Inflammatory macrophage treated with lipopolysaccharide for 4 hours (primary cell): ENCODE measurements around the gene LTA.

Experiments used
- DNase-seq: peaks from one replicate; pipeline ENCODE4 v3.0.0-alpha.2; 2020

LTA gene

DNA sequence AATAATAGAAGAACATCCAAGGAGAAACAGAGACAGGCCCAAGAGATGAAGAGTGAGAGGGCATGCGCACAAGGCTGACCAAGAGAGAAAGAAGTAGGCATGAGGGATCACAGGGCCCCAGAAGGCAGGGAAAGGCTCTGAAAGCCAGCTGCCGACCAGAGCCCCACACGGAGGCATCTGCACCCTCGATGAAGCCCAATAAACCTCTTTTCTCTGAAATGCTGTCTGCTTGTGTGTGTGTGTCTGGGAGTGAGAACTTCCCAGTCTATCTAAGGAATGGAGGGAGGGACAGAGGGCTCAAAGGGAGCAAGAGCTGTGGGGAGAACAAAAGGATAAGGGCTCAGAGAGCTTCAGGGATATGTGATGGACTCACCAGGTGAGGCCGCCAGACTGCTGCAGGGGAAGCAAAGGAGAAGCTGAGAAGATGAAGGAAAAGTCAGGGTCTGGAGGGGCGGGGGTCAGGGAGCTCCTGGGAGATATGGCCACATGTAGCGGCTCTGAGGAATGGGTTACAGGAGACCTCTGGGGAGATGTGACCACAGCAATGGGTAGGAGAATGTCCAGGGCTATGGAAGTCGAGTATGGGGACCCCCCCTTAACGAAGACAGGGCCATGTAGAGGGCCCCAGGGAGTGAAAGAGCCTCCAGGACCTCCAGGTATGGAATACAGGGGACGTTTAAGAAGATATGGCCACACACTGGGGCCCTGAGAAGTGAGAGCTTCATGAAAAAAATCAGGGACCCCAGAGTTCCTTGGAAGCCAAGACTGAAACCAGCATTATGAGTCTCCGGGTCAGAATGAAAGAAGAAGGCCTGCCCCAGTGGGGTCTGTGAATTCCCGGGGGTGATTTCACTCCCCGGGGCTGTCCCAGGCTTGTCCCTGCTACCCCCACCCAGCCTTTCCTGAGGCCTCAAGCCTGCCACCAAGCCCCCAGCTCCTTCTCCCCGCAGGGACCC lies 2.3 kb downstream of the LTA start:
- peak; percentile 67 for DNase-seq

DNA sequence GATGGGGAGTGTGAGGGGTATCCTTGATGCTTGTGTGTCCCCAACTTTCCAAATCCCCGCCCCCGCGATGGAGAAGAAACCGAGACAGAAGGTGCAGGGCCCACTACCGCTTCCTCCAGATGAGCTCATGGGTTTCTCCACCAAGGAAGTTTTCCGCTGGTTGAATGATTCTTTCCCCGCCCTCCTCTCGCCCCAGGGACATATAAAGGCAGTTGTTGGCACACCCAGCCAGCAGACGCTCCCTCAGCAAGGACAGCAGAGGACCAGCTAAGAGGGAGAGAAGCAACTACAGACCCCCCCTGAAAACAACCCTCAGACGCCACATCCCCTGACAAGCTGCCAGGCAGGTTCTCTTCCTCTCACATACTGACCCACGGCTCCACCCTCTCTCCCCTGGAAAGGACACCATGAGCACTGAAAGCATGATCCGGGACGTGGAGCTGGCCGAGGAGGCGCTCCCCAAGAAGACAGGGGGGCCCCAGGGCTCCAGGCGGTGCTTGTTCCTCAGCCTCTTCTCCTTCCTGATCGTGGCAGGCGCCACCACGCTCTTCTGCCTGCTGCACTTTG lies 3.3 kb downstream of the LTA start, which contains the start of gene TNF:
Gene TNF, plus strand, starts transcription at position 231 of the 567 bp plus-strand sequence. Its CDS starts 177 bp downstream, at position 408.
- peak; percentile 98 for DNase-seq

DNA sequence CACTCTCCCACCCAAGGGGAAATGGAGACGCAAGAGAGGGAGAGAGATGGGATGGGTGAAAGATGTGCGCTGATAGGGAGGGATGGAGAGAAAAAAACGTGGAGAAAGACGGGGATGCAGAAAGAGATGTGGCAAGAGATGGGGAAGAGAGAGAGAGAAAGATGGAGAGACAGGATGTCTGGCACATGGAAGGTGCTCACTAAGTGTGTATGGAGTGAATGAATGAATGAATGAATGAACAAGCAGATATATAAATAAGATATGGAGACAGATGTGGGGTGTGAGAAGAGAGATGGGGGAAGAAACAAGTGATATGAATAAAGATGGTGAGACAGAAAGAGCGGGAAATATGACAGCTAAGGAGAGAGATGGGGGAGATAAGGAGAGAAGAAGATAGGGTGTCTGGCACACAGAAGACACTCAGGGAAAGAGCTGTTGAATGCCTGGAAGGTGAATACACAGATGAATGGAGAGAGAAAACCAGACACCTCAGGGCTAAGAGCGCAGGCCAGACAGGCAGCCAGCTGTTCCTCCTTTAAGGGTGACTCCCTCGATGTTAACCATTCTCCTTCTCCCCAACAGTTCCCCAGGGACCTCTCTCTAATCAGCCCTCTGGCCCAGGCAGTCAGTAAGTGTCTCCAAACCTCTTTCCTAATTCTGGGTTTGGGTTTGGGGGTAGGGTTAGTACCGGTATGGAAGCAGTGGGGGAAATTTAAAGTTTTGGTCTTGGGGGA lies 4.0 kb downstream of the LTA start:
- peak; percentile 64 for DNase-seq

DNA sequence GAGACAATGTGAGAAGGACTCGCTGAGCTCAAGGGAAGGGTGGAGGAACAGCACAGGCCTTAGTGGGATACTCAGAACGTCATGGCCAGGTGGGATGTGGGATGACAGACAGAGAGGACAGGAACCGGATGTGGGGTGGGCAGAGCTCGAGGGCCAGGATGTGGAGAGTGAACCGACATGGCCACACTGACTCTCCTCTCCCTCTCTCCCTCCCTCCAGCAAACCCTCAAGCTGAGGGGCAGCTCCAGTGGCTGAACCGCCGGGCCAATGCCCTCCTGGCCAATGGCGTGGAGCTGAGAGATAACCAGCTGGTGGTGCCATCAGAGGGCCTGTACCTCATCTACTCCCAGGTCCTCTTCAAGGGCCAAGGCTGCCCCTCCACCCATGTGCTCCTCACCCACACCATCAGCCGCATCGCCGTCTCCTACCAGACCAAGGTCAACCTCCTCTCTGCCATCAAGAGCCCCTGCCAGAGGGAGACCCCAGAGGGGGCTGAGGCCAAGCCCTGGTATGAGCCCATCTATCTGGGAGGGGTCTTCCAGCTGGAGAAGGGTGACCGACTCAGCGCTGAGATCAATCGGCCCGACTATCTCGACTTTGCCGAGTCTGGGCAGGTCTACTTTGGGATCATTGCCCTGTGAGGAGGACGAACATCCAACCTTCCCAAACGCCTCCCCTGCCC lies 4.9 kb downstream of the LTA start:
- peak; percentile 83 for DNase-seq

GRCh38 chr6:31577579-31577966 lies 5.5 kb downstream of the LTA start:
- peak; percentile 54 for DNase-seq

- DNase-seq: peak; percentile 64
Observed at GRCh38 chr6:31578184-31579118, 6.4 kb downstream of the LTA start.

- DNase-seq: peak; percentile 52
Observed at GRCh38 chr6:31579119-31579505, 7.0 kb downstream of the LTA start.

DNA sequence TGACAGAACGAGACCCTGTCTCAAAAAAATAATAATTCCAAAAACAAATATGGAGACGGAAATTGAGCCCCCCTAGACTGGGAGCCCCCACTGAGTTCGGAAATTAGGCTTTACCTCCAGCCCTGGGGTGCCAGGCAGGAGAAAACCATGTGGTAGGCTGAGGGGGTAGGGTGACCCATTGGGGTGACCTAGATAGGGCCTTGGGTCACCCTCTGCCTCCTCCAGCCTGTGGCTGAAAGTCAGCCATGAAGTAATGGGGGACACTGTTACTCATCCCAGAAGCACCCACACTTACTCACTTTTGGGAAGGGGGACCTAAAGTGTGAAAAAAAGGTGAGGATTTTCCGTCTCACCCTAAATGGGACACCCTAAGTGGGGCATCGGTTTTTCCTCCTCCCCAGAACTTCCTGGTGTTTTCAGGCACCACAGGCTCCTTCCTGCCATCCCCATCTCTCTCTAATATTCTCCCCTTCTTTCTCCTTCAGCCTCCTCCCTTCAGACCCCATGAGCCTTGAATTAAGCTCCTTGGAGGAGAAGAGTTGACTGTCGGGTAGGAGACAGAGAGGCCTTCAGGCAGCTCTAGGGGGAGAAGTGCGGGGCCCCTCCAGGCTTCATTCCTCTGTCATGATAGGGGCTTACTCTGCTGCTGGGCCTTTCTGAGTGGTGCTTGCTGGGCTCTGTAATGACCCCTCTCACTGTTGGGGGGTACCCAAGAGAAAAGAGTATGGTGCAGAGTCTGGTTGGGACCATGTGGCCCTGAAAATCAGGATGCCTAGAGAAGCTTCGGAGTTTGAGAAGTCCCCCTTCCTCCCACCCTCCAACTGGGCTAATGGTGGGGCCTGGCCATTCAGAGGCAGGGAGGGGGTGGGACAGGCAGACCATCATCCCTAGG lies 7.7 kb downstream of the LTA start:
- DNase-seq: peak; percentile 44

- DNase-seq: no peak
Observed at GRCh38 chr6:31580438-31580740, 8.3 kb downstream of the LTA start.

- peak; percentile 75 for DNase-seq
Observed at GRCh38 chr6:31580807-31581433, 8.8 kb downstream of the LTA start.

DNA sequence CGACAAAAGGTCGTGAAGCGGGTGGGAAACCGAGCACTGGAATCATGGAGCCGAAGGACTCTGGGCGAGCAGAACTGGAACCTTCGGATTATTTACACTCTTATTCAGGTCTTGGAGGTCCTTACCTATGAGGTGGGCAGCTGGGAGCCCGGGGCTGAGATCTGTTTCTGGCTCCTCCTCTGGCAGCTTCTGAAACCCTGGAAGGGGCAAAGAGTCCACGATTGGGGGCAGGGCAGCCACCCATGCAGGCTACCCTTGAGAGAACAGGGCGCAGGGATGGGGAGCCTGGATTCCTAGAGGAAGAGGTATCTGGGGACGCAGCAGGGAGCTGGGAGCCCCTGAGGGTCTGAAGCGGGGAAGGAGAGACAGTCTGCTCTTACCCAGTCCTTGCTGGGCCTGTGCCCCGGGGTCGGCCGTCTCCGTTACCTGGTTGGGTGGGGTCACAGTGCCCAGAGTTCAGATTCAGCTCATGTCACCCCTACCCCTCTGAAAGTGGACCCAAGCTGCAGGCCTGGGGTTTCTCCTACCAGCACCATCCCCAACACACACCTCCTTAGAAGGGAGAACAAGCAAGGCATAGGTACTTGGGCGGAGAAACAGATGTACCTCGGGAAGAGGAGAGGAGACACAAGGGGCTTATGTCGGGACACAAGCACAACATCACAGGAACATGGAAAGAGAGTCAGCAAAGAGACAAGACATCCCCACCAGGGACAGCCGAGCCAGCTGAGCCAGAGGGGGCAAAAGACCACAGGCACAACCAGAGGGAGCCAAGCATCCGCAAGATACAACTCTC lies 9.5 kb downstream of the LTA start:
- no peak for DNase-seq

DNA sequence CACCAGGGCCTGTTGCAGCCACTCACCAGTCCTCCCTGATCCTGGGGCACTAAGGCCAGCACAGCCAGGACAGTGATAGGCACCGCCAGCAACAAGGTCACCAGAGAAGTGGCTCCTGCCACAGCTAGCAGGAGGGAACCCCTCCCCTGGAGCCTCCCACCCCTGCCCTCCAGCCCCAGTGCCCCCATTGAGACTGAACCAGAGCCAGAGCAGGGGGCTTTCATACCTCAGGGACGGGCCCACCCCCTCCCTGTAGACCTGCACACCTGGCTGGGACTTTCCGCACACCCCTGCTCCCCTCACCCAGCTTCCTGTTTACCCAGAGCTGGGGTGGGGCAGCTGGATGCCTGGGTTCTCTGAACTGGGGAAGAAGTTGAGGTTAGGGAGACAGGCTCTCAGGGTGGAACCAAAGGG lies 10.1 kb downstream of the LTA start, which contains the start of gene LTB:
Gene LTB, minus strand, starts transcription at position 195 of the 414 bp plus-strand sequence. Its CDS starts 7 bp downstream, at position 188.
- DNase-seq: no peak

- peak; percentile 30 for DNase-seq
Observed at GRCh38 chr6:31585491-31585890, 13.4 kb downstream of the LTA start.

DNA sequence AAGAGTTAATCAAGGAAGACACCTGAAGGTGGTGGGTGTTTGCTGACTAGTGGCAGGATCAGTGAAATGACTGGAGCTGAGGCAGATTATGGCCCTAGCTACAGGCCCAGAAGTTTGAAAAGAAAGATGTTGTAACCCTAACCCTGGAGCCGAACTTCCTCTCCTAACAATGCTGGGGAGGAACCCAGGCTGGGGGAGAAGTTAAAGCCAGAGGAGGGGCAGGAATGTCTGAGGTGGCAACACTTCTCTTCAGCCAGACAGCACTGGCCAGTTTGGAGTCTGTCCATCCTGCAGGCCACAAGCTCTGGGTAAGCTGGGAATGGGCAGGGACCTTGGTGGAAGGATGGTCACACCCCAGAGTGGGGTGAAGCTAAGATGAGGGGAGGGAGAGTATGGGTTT lies 13.9 kb downstream of the LTA start, which contains the start of gene LST1:
Gene LST1, plus strand, starts transcription at position 270 of the 400 bp plus-strand sequence. CDS start 1,023 bp downstream, outside the sequence.
- DNase-seq: peak; percentile 74

- DNase-seq: peak; percentile 57
Observed at GRCh38 chr6:31586599-31587281, 14.7 kb downstream of the LTA start.

GRCh38 chr6:31587791-31588777 lies 16.0 kb downstream of the LTA start:
- DNase-seq: peak; percentile 55
